GM18868 (cell line): ENCODE data around the gene USP49.
"Not testable (repeated sequence)": the region's sequence is repeated elsewhere in the genome, so short reads cannot be mapped to it uniquely, and the experiment has no call there.

Experiments used
- ATAC-seq: cut with Tn5 transposase; IDR thresholded peaks from one replicate; pipeline ENCODE4 v1.9.1; 2021; ENCODE audit warnings: mild to moderate bottlenecking, moderate library complexity; ENCODE audit not compliant: unreplicated experiment

The USP49 gene

DNA sequence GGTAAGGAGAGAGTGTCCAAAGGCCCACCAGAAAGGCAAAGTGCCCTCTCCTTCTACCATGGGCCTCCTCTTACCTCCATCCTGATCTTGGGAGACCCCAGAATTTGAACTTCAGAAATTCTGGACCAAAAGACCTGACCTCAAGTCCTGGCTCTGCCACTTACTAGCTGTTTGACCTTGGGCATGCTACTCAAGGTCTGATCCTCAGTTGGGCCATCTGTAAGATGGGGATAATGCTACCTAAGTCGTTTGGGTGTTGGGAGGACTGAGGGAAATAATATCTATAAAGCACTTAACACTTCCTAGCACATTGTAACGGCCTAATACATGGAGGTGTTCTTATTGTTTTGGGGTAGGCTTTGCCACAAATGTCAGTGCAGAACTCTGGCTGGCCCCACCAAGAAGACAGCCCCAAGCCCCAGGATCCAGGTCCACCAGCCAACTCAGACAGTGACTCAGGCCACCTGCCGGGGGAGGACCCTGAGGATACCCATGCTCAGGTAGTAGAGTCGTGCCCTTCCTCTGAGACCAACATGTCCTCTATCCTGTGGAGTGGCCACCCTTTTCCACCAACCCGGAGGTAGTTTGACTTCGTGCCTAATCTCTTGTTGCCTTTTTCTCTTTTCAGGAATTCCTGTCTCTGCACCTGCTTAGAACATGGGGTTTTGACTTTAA, 111.9 kb downstream of the USP49 start:
- ATAC-seq = no peak

DNA sequence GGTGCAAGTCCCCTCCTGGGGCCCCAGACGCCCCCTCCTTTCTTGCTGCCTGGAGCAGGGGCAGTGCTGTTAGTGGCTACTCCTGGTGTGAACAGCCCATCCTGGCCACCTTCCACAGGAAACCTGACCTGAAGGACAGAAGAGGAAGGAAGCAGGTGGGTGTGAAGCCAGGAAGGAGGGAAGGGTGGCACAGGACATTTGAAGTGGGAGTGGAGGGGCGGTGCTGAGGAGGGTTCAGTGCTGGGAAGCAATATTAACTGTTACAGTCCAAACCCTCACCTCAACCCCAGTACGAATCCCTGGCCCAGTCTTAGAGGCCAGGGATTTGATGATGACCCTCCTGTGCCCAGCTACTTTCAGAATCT, 113.8 kb downstream of the USP49 start:
- no peak for ATAC-seq

DNA sequence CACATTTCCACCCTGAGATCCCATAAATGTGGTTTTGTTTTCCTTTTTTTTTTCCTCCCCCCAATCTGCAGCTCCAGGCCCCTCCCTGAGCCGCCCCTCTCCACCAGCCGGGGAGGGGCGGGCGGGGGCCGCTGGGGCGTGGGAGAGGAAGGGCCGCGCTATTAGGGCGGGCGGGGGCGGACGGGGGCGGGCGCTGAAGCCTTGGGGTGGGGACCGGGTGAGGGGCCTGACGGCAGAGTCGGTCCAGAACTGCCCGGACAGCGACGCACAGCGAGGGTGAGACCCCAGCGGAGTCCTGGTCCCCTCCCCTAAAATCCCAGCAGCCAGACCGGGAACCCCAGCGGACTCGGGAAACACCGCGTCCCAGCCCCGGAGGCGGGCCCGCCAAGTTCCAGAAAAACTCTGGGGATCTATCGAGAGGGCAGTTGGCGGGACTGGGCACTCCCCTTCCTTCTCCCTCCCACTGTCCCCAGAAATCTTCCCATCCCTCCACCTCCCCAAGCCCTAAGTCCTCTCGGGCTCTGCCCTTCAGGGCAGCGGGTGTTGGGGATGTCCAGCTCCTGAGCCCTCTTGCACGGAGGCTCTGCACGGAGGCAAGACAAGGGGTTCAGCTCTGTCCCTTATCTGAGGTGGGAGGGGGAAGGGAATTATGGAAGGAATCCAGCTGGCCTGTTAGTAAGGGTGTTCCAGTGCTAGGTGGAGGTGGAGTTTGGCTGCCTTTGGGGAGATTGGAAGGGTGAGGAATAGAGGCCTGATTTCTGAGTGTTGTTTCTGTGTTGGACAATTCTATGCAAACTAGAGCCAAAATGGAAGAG, 114.4 kb downstream of the USP49 start, which contains the start of gene PRICKLE4:
TSS of gene PRICKLE4 (plus strand) at position 232 of the 815 bp plus-strand sequence. CDS start 2,692 bp downstream, outside the sequence.
- ATAC-seq = peak; percentile 4

- ATAC-seq = peak; percentile 92
These were observed 115.2 kb downstream of the USP49 start, which contains the start of gene FRS3 for GRCh38 chr6:41779788-41780550. Gene FRS3 (minus strand): TSS chr6:41779900. CDS start chr6:41776987, 2,913 bp downstream.

- ATAC-seq = peak; percentile 15
These were observed 115.8 kb downstream of the USP49 start for GRCh38 chr6:41779336-41779735.

DNA sequence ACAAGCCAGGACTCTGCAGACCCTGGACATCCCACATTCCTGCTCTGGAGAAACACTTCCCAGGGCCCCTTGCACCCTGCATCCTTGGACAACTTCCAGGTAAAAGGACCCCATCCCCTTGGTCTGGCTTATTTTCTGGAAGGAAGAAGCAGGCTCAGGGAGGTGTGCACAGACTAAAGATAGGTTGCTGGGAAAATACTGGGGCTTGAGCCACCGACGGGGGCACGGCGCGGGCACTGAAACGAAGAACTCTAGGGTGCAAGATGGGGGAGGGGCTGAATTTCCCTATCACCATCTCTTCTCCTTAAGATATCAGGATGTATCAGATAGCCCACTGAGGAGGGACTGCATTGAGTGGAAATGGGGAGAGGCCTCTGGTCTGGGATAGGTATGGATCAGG, 116.3 kb downstream of the USP49 start:
- no peak for ATAC-seq

GRCh38 chr6:41777551-41778285, 117.5 kb downstream of the USP49 start:
- ATAC-seq = no peak

DNA sequence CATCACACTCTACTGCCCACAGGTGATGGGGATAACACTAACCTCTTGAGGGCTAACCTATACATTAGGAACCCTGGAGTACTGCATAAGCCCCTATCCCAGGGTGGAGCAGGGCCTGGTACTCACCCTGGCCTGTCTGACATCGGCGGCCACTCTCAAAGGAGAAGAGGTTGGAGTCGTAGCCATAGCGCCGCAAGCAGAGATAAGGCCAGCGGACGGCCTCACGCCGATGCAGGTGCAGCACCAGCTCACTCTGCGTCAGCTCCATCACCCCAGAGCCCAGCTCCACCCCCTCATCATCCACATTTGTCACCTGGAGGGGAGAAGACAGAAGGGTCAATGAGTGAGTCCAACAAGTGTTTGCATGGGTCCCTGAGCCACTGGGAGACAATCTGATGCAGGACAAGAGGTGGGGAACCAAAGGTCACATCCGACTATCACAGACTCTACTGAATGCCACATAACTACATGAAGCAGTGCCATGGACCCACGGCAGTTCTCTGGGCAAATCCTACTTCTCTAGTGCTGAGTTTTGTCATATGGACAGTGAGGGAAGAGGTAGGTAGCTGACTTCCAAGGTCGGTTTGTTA, 119.8 kb downstream of the USP49 start:
- ATAC-seq = no peak

DNA sequence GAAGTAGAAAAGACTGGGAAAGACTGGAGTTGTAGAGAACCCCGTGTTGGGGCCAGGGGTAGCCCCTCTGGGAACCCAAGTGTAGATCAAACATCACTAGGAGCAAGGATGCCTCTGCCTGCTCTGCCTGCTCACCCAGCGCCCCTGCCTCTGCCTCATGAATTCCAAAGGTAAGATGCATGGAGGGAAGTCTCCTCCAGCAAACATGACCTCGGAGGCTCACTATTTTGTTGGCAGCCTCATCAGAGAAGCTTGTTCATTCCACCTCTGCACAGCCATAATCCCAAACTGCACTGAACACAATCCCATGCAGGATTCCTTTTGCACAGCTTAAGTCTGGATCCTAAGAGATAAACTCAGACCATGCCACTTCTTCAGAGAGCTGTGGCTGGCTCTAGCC, 120.3 kb downstream of the USP49 start:
- no peak for ATAC-seq

DNA sequence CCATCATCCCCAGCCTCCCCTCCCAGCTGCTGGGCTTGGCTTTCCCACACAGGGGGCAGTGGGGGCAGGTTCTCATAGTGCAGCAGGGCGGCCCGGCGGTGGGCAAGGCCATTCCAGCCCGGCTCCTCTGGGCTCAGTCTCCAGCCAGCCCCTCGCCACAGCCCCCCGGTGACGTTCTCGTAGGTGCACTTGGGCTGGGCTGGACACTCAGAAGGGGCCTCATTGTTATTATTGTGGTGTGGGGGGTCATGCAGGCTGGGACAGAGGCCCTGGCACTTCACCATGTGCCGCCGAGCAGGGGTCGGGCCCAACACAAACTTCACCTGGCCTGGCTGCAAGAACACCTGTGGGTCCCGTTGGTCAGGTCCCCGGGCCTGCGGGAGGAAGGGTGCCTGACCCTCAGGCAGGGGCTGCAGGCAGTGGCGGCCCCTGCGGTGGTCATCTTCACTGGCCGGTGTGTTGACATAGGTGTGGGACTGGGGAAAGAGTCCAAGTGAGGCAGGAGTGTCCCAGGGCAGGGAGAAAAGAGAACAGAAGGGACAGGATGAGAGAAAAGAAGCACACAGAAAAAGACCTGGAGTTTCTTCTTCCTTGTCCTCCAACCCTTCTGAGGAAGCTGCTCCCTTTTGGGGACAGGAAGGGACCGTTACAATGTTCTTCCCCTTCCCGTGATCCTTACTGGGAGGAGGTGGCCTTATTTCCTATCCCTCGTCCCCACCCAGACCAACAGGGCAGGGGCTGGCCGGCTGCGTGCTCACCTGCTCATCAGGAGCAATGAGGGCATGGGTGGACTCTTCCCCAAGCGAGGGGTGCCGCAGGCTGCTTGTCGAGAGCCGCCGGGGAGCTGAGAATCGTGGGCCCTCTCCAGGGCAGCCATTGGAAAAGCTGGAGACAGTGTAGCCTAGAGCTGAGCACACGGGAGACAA, 123.9 kb downstream of the USP49 start:
- no peak for ATAC-seq

GRCh38 chr6:41770381-41771057, 124.7 kb downstream of the USP49 start:
- no peak for ATAC-seq

GRCh38 chr6:41769376-41769775, 125.8 kb downstream of the USP49 start:
- ATAC-seq = no peak

DNA sequence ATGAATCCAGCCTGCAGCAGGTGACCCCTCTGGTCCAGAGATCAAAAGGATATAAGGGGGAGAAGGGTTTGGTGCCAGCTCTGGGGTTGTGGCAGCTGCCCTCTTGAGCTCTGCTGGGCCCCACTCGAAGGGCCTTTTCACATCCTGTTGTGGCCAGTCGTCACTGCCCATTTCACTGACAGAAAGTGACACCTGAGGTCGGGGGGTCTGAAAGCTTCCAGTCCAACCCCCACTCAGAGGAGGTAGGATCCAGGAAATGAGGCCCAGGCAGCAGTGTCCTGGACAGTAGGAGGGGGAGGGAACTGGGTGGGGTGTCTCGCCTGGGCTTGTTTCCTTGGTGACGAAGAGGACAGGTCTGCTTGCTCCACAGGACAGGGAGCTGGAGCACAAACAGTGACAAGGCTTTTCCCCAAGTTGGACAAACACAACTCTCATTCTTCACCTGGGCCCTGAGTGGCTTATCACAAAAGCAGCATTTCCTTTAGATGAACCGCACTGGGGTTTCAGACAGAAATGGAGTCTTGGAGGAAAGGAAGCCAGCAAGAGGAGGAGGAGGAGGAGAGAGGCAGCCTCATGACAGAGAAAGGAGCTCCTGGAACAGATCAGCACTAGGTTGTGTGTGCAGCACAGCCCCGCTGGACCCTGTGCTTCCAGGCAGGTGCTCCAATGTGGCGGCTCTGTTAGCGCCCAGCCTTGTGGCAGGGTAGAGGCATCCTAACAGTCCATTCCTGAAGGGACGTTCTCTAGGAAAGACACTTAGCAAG, 126.4 kb downstream of the USP49 start:
- ATAC-seq = no peak

- no peak for ATAC-seq
These were observed 127.9 kb downstream of the USP49 start for GRCh38 chr6:41767112-41767833.

- not testable (repeated sequence) for ATAC-seq
These were observed 129.0 kb downstream of the USP49 start for GRCh38 chr6:41766043-41766664.

DNA sequence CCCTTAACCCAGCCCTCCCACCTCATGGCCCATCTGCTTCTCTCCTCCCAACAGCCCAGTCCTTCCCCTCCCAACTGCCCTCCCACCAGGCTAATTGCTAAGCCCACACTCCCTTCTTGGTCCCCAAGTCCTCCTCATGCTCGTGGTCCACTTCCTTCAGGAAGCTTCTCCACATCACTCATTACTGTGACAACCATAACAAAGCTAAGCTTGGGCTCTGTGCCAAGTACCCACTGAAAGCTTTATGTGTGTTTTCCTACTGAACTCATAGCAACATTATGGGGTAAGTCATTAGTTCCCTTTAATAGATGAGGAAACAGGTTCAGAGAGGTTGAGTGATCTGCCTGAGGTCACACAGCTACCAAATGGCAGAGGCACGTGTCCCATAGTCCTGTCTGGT, 131.7 kb downstream of the USP49 start:
- ATAC-seq = no peak
